Endothelial cell of umbilical vein (primary cell): Measurements from ENCODE around the gene CCNY. TPM values are rescaled to one million over a fixed set of nuclear protein-coding genes. Genes with fewer than 3 reads are reported as not detected.

Experiments
- BruUV-seq: library from RNA; stranded (reverse); fragments of 400-500 nt; replicated peaks from 2 replicates; lab custom pipeline; 2021; lab: Mats Ljungman, UMichigan
- CTCF ChIA-PET: fragments of 300-600, 350-600 bp; sonication (Branson Sonifier 250); formaldehyde crosslinking; loops from one replicate; lab custom pipeline; 2021; ENCODE audit warnings: antibody characterized with exemption, inconsistent platforms; lab: Charles Lee
- POLR2A ChIA-PET: fragments of 300-600, 350-600 bp; sonication (Branson Sonifier 250); formaldehyde crosslinking; loops from one replicate; lab custom pipeline; 2021; ENCODE audit warnings: antibody characterized with exemption, inconsistent platforms; lab: Charles Lee
- DNase-seq: peaks from one replicate; pipeline ENCODE4 v3.0.0-alpha.2; 2011; ENCODE audit warnings: low read depth, low spot score
- FAIRE-seq: peaks from 2 replicates; lab custom pipeline; 2011; peaks lifted over from hg19 to GRCh38; lab: Jason Lieb, UNC
- H2AFZ ChIP-seq: 2 replicates; pipeline ENCODE4 v1.6.0; 2012; ENCODE audit warnings: low read depth, low read length, control low read depth, inconsistent platforms
- H3K27ac ChIP-seq: 2 replicates; pipeline ENCODE4 v1.5.1; 2011; ENCODE audit warnings: low read depth, mild to moderate bottlenecking, control low read depth, low read length, moderate library complexity; ENCODE audit not compliant: insufficient read depth
- H3K27me3 ChIP-seq, 2 experiments: 2 replicates each; pipeline versions ENCODE4 v1.6.0 to v1.6.1; 2011; ENCODE audit warnings: low read length in 2 of 2, mixed read lengths in 1 of 2; ENCODE audit not compliant: control insufficient read depth in 2 of 2, insufficient read depth in 2 of 2
- H3K36me3 ChIP-seq, 2 experiments: 2 replicates in 1 of 2; 3 replicates in 1 of 2; pipeline ENCODE4 v1.5.1; 2011; ENCODE audit warnings: low read length in 2 of 2, mild to moderate bottlenecking in 1 of 2, moderate library complexity in 1 of 2; ENCODE audit not compliant: control insufficient read depth in 2 of 2, insufficient read depth in 2 of 2; ENCODE audit errors: extremely low read depth in 1 of 2
- H3K4me1 ChIP-seq: 3 replicates; pipeline ENCODE4 v1.5.1; 2011; ENCODE audit warnings: mild to moderate bottlenecking, low read length; ENCODE audit not compliant: control insufficient read depth, insufficient read depth; ENCODE audit errors: extremely low read depth
- H3K4me2 ChIP-seq: 2 replicates; pipeline ENCODE4 v1.6.1; 2011; ENCODE audit warnings: low read length, control low read depth, mixed read lengths; ENCODE audit not compliant: insufficient read depth
- H3K4me3 ChIP-seq, 3 experiments: fragments of 200-600 bp in 1 of 3; sonication (generic), shearing (Covaris generic) in 1 of 3; replicated peaks in 1 of 3; 2 replicates each; pipeline ENCODE4 v1.5.1; 2011 to 2016; ENCODE audit warnings: control low read depth in 3 of 3, low read length in 3 of 3, mild to moderate bottlenecking in 2 of 3, inconsistent platforms in 1 of 3, low read depth in 1 of 3, moderate library complexity in 1 of 3; ENCODE audit not compliant: insufficient read depth in 1 of 3
- H3K79me2 ChIP-seq: 2 replicates; pipeline ENCODE4 v1.6.0; 2012; ENCODE audit warnings: low read length, inconsistent platforms; ENCODE audit not compliant: control insufficient read depth, insufficient read depth
- H3K9ac ChIP-seq: replicated peaks from 2 replicates; pipeline ENCODE3; 2011; ENCODE audit warnings: low read length, control low read depth; ENCODE audit not compliant: insufficient read depth; ENCODE audit errors: extremely low read depth
- H3K9me1 ChIP-seq: replicated peaks from 3 replicates; pipeline ENCODE4 v1.6.0; 2011; ENCODE audit warnings: mild to moderate bottlenecking, low read length; ENCODE audit not compliant: control insufficient read depth, insufficient read depth; ENCODE audit errors: extremely low read depth
- H3K9me3 ChIP-seq: replicated peaks from 2 replicates; pipeline ENCODE4 v1.5.1; 2012; ENCODE audit warnings: low read length, inconsistent platforms; ENCODE audit not compliant: control insufficient read depth, insufficient read depth
- H4K20me1 ChIP-seq: replicated peaks from 2 replicates; pipeline ENCODE3; 2011; ENCODE audit warnings: mild to moderate bottlenecking, low read length; ENCODE audit not compliant: control insufficient read depth, insufficient read depth; ENCODE audit errors: extremely low read depth
- EZH2 ChIP-seq: IDR thresholded peaks from 2 replicates; pipeline ENCODE4 v1.6.1; 2012; ENCODE audit warnings: borderline replicate concordance, low read depth, mild to moderate bottlenecking, moderate library complexity, low read length, inconsistent platforms; ENCODE audit not compliant: severe bottlenecking
- FOS ChIP-seq: IDR thresholded peaks from 2 replicates; pipeline ENCODE4 v1.6.1; 2011; ENCODE audit warnings: mild to moderate bottlenecking, low read length, moderate library complexity, borderline replicate concordance; ENCODE audit not compliant: insufficient read depth
- GATA2 ChIP-seq: IDR thresholded peaks from 2 replicates; pipeline ENCODE4 v1.7.0; 2011; ENCODE audit warnings: low read depth, mild to moderate bottlenecking, moderate library complexity, mixed read lengths, low read length; ENCODE audit not compliant: insufficient read length, insufficient read depth
- JUN ChIP-seq: IDR thresholded peaks from 2 replicates; pipeline ENCODE4 v1.6.1; 2011; ENCODE audit warnings: borderline replicate concordance, low read depth; ENCODE audit not compliant: insufficient read length, insufficient read depth
- MYC ChIP-seq: IDR thresholded peaks from one replicate; pipeline ENCODE4 v1.6.1; 2011; ENCODE audit warnings: mild to moderate bottlenecking, low read depth, low read length
- POLR2A ChIP-seq: IDR thresholded peaks from 2 replicates; pipeline ENCODE4 v1.6.1; 2012; ENCODE audit warnings: low read depth, mild to moderate bottlenecking, control low read depth, low read length
- POLR2AphosphoS5 ChIP-seq: IDR thresholded peaks from 2 replicates; pipeline ENCODE4 v1.6.1; 2012; ENCODE audit warnings: low read depth, mild to moderate bottlenecking, control low read depth, low read length, moderate library complexity; ENCODE audit not compliant: insufficient read depth
- dilution Hi-C: fragments of 300-500 bp; cut with MboI; formaldehyde crosslinking; loops from one replicate; pipeline ENCODE4 v1.15.0; 2019; ENCODE audit warnings: low sequenced_read_pairs; ENCODE audit not compliant: extremely low pct_ligation_motif_present
- intact Hi-C: fragments of 100-400 bp; cut with micrococcal nuclease; formaldehyde crosslinking; loops from one replicate; pipeline ENCODE4 v1.10.0; 2022
- polyA plus RNA-seq, 4 experiments: library from polyadenylated mRNA; depleted of rRNA in 3 of 4; stranded (reverse) in 3 of 4; unstranded in 1 of 4; fragments of >200 nt; gene quantifications; 2 replicates each; pipeline versions ENCODE4 v1.2.1 to v1.2.3, GENCODE V29; 2011 to 2012; ENCODE audit warnings: missing spikeins in 1 of 4
- total RNA-seq: library from RNA; stranded (reverse); gene quantifications from 2 replicates; pipeline ENCODE4 v1.2.3, GENCODE V29; 2021
- TF ChIP-seq, protein P1 (sequence below): IDR thresholded peaks from 2 replicates; pipeline ENCODE4 v1.6.1; 2011; ENCODE audit not compliant: insufficient read depth, insufficient read length
- TF ChIP-seq, protein P2 (sequence below), 2 donors: IDR thresholded peaks; 1 replicate in 1 of 2; 2 replicates in 1 of 2; pipeline ENCODE4 v1.5.1; 2011; ENCODE audit warnings: low read length in 2 of 2, mild to moderate bottlenecking in 2 of 2, moderate library complexity in 2 of 2, control low read depth in 1 of 2, inconsistent platforms in 1 of 2, low read depth in 1 of 2; ENCODE audit not compliant: insufficient read depth in 1 of 2; ENCODE audit errors: extremely low read depth in 1 of 2

CCNY gene
- total and polyA plus RNA-seq, 2 donors (not counting 3 experiments of a cell fraction or from before 2014, with no cell fraction given): 61.5 to 107 TPM

DNA sequence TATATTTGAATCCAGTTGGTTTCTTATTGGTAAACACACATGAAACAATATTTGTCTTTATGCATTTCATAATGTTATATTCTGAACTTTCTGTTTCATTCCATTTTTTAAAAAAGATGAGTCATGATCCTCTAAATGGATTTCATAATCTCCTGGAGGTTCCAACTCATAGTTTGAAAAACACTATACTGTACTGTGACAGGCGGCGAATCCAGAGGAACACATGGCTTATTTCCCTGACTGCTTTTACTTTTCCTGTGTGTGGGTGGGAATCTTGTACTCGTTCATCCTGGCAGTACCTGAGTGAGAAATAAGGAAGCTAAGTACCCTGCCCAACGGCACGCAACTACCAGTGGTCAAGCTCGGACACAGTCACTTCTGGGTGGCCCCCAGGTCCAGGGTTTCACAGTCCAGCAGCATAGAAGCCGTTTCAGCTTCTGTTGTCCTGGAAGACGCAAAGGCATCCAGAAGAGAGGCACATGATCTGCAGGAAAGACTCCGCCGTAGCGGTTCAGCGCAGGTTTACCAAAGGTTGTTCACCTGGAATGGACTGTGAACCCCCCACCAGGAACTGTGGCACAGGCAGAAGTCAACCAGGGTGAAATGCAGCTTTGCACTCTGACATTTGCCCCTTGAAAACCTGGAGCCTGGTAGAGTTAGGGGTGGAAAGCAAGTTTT, 117.7 kb downstream of the CCNY start:
- no peak overlapping the region for H2AFZ ChIP-seq
- intact Hi-C loops: no loop called here
- no peak overlapping the region for H3K4me3 ChIP-seq
- no TSS peak for BruUV-seq
- no peaks in the 10 kb centered on the region for H3K27me3 ChIP-seq
- FAIRE-seq (peak; percentile 18), DNase-seq (peak; percentile 43)
- TF ChIP-seq FOS: no peak
- TF ChIP-seq JUN: no peak
- TF ChIP-seq, protein P1, sequence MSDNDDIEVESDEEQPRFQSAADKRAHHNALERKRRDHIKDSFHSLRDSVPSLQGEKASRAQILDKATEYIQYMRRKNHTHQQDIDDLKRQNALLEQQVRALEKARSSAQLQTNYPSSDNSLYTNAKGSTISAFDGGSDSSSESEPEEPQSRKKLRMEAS: no peak
- no peak for TF ChIP-seq POLR2AphosphoS5
- no peak for TF ChIP-seq MYC
- no peak for TF ChIP-seq EZH2
- TF ChIP-seq GATA2: no peak
- TF ChIP-seq, protein P2, sequence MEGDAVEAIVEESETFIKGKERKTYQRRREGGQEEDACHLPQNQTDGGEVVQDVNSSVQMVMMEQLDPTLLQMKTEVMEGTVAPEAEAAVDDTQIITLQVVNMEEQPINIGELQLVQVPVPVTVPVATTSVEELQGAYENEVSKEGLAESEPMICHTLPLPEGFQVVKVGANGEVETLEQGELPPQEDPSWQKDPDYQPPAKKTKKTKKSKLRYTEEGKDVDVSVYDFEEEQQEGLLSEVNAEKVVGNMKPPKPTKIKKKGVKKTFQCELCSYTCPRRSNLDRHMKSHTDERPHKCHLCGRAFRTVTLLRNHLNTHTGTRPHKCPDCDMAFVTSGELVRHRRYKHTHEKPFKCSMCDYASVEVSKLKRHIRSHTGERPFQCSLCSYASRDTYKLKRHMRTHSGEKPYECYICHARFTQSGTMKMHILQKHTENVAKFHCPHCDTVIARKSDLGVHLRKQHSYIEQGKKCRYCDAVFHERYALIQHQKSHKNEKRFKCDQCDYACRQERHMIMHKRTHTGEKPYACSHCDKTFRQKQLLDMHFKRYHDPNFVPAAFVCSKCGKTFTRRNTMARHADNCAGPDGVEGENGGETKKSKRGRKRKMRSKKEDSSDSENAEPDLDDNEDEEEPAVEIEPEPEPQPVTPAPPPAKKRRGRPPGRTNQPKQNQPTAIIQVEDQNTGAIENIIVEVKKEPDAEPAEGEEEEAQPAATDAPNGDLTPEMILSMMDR (IDR thresholded peaks at IDR 0.05; ENCODE audit: extremely low read depth in 1 of 2, insufficient read depth in 1 of 2, low read depth in 1 of 2, low read length in 2 of 2): no peak
- TF ChIP-seq POLR2A: no peak
- H3K36me3 ChIP-seq: no peaks in the 10 kb centered on the region
- no peak overlapping the region for H3K9ac ChIP-seq
- H4K20me1 ChIP-seq: no peaks in the 10 kb centered on the region
- peaks cover 89% of the 10 kb centered on the region for H3K79me2 ChIP-seq
- H3K27ac ChIP-seq: peak overlapping the region; percentile 13
- dilution Hi-C loops: no loop called here
- peak overlapping the region; percentile 47 for H3K4me2 ChIP-seq
- no peaks in the 10 kb centered on the region for H3K9me3 ChIP-seq
- ChIA-PET CTCF (interaction anchor here (0.6 to 1.8 kb wide), 4 partner anchors 10 to 75 kb away, joined by 3 to 7 read pairs (median 4); no protein-coding TSS in a partner anchor), POLR2A (no interaction called here)
- H3K9me1 ChIP-seq: no peaks in the 10 kb centered on the region
- H3K4me1 ChIP-seq: peaks cover 39% of the 10 kb centered on the region
